ENCODE data around the gene FOXR1.

DNA sequence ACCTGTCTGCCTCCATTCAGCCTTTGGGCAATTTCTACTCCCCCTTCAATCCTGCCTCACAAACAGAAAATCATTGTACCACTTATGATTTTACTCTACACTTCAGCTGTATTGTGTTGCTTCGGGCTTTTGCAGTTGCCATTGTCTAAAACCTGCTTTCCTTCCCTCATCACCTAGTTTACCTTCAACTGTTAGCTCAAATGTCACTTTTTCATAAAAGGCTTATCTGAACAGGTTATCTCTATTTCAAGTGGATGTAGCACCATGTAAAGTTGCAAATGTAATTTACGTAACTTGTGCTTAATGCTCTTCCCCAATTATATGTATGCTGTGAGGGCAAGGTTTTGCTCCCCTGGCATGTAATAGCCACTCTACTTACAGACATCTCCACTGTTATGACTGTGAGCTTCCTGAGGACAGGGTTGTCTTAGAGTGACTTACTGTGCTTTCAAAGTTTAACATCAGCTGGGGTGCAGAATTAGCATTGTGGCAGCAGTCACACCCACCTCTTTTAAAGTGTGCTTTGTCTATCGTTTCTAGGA, 41.1 kb downstream of the FOXR1 start:
- TF ChIP-seq CTCF (IDR thresholded peaks at IDR 0.05; ENCODE audit: low read length) (no peak), EZH2 (optimal IDR thresholded peaks at IDR 0.05; ENCODE audit: low read depth, low read length) (no peak), EZH2phosphoT487 (IDR thresholded peaks at IDR 0.05; ENCODE audit: low read length) (no peak)
